Measurements from ENCODE around the gene PARP3.

GRCh38 chr3:51928438-51928837, 13.7 kb upstream of the PARP3 start:
- TF ChIP-seq POLR2AphosphoS5 (IDR thresholded peaks at IDR 0.05; ENCODE audit: borderline replicate concordance, low read depth, low read length) (no peak), EZH2 (IDR thresholded peaks at IDR 0.05) (no peak), FOXP2 (optimal IDR thresholded peaks at IDR 0.05; ENCODE audit: control extremely low read depth, extremely low read length, insufficient read depth) (no peak)

Data from SK-N-MC (cell line).